Erythroblast (primary cell): Measurements from ENCODE around the gene HS1BP3.

ENCODE experiments used
- GATA1 ChIP-seq: IDR thresholded peaks from 2 replicates; pipeline ENCODE4 v1.6.1; 2011; ENCODE audit warnings: low read depth, mild to moderate bottlenecking, control low read depth, low read length, moderate library complexity
- POLR2A ChIP-seq: IDR thresholded peaks from 2 replicates; pipeline ENCODE4 v1.6.1; 2011; ENCODE audit warnings: mild to moderate bottlenecking, low read length

DNA sequence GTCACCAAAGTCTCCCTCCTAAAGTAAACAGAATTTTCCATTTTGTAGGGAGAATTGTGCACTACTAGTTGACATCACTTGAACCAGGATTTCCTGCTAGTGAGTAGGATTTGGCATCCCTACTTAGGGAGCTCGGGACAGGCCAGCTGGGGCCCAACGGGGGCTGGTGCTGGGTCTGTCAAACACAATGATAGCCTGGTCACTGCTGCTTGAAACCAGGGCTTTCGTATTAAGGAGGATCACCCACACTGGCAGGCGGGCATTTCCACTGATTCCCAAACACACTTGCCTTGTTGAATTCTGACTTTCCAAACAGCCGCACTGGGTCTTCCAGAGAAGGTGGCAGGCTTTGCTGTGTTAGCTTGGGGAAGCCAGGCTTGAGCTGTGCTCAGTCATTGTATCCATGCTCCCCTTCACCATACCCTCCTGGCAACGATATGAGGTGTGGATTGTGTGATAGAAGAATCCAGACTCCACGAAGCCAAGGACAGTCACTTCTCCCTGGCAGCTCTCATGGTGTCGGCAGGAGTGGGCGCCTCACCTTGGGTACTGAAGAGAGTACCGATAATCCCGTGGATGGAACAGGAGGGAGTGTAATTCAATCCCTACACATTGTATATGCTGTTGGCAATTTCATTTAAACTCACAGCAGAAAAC lies 23.5 kb upstream of the HS1BP3 start:
- TF ChIP-seq POLR2A (no peak), GATA1 (no peak)
